HG02870 (cell line): ENCODE measurements around the gene BCAR3.

Experiments used
- ATAC-seq: cut with Tn5 transposase; IDR thresholded peaks from one replicate; pipeline ENCODE4 v1.9.1; 2021; ENCODE audit warnings: mild to moderate bottlenecking, moderate library complexity; ENCODE audit not compliant: unreplicated experiment

The BCAR3 gene

GRCh38 chr1:93681101-93681988 is at the start of gene BCAR3:
BCAR3 (minus strand) TSS chr1:93681837; CDS start chr1:93674930, 6,907 bp downstream.
- peak; percentile 56 for ATAC-seq

GRCh38 chr1:93730621-93731020 is 49.0 kb upstream of the BCAR3 start:
- no peak for ATAC-seq

- no peak for ATAC-seq
Measured at GRCh38 chr1:93729906-93730305, 48.3 kb upstream of the BCAR3 start.

- ATAC-seq: peak; percentile 74
Measured at GRCh38 chr1:93729502-93729901, 47.9 kb upstream of the BCAR3 start.

- ATAC-seq: no peak
Measured at GRCh38 chr1:93728480-93729131, 47.0 kb upstream of the BCAR3 start.

GRCh38 chr1:93723733-93724270 is 42.2 kb upstream of the BCAR3 start:
- no peak for ATAC-seq

GRCh38 chr1:93723110-93723509 is 41.5 kb upstream of the BCAR3 start:
- no peak for ATAC-seq

- ATAC-seq: no peak
Measured at GRCh38 chr1:93722081-93723031, 40.7 kb upstream of the BCAR3 start.

- no peak for ATAC-seq
Measured at GRCh38 chr1:93720956-93721626, 39.5 kb upstream of the BCAR3 start.

GRCh38 chr1:93717640-93718039 is 36.0 kb upstream of the BCAR3 start:
- no peak for ATAC-seq

GRCh38 chr1:93716941-93717368 is 35.3 kb upstream of the BCAR3 start:
- ATAC-seq: peak; percentile 56

GRCh38 chr1:93716163-93716562 is 34.5 kb upstream of the BCAR3 start:
- no peak for ATAC-seq

- ATAC-seq: peak; percentile 48
Measured at GRCh38 chr1:93715529-93716126, 34.0 kb upstream of the BCAR3 start.

- ATAC-seq: no peak
Measured at GRCh38 chr1:93714356-93714755, 32.7 kb upstream of the BCAR3 start.

GRCh38 chr1:93713341-93713740 is 31.7 kb upstream of the BCAR3 start:
- no peak for ATAC-seq

GRCh38 chr1:93712741-93713140 is 31.1 kb upstream of the BCAR3 start:
- ATAC-seq: no peak

- ATAC-seq: no peak
Measured at GRCh38 chr1:93710499-93711453, 29.1 kb upstream of the BCAR3 start.

GRCh38 chr1:93708734-93709481 is 27.3 kb upstream of the BCAR3 start:
- peak; percentile 23 for ATAC-seq
